Colonic mucosa (tissue), 4 donors: Measurements from ENCODE around the gene ZBTB4. TPM values are rescaled to one million over a fixed set of nuclear protein-coding genes. Genes with fewer than 3 reads are reported as not detected.

Experiments used
- DNase-seq: peaks from one replicate; pipeline ENCODE4 v3.0.0-alpha.2; 2020
- H3K27ac ChIP-seq: fragments of 200-600 bp; one replicate; pipeline ENCODE4 v1.8.0; 2021
- H3K27me3 ChIP-seq: fragments of 200-600 bp; one replicate; pipeline ENCODE4 v1.8.0; 2021
- H3K36me3 ChIP-seq: fragments of 200-600 bp; one replicate; pipeline ENCODE4 v1.8.0; 2021
- H3K4me1 ChIP-seq: fragments of 200-600 bp; one replicate; pipeline ENCODE4 v1.8.0; 2021; ENCODE audit warnings: mild to moderate bottlenecking
- H3K4me3 ChIP-seq: fragments of 200-600 bp; one replicate; pipeline ENCODE4 v1.8.0; 2021
- H3K9ac ChIP-seq, 2 donors: one replicate each; pipeline ENCODE4 v1.7.0; 2013; ENCODE audit warnings: control low read depth in 2 of 2, low read depth in 2 of 2, low read length in 2 of 2
- H3K9me3 ChIP-seq: fragments of 200-600 bp; one replicate; pipeline ENCODE4 v1.8.0; 2021
- CTCF ChIP-seq: fragments of 200-600 bp; IDR thresholded peaks from one replicate; pipeline ENCODE4 v1.8.0; 2022; ENCODE audit warnings: antibody characterized with exemption, mild to moderate bottlenecking
- intact Hi-C: fragments of 100-400 bp; cut with DNase I; formaldehyde crosslinking; loops from one replicate; pipeline ENCODE4 v1.14.1; 2022
- total RNA-seq, 2 donors: library from RNA; stranded (reverse); fragmentation: NEBNext Ultra II Directional in 1 of 2; extraction: Animal tissue kit (Norgen Biotek cat#: 25700) in 1 of 2; gene quantifications; one replicate each; pipeline ENCODE4 v1.2.1, GENCODE V29; 2021
- donor health status: healthy.
- donor health status: DM: no; HTN: no; CAD: no.
- donor health status: DM: no; HTN: no; CAD: no.

ZBTB4 gene
- total RNA-seq, 2 donors from 2014 or later = 12.9 to 26.7 TPM

- Histone ChIP-seq H3K9ac (no peak overlapping the region), H3K4me3 (no peak overlapping the region), H3K36me3 (no peaks in the 10 kb centered on the region), H3K27me3 (no peaks in the 10 kb centered on the region), H3K4me1 (no peaks in the 10 kb centered on the region), H3K9me3 (no peaks in the 10 kb centered on the region), H3K27ac (no peak overlapping the region)
- intact Hi-C loops = no loop called here
- DNase-seq = no peak
- TF ChIP-seq CTCF = no peak
Observed at GRCh38 chr17:7425756-7426155, 53.7 kb downstream of the ZBTB4 start.

- Histone ChIP-seq H3K36me3 (no peaks in the 10 kb centered on the region), H3K4me1 (no peaks in the 10 kb centered on the region), H3K27me3 (no peaks in the 10 kb centered on the region), H3K4me3 (no peak within 1 kb of the TSS), H3K9ac (no peak within 1 kb of the TSS), H3K9me3 (no peaks in the 10 kb centered on the region), H3K27ac (no peak within 1 kb of the TSS)
- no peak for TF ChIP-seq CTCF
- intact Hi-C loops = no loop called here
- no peak for DNase-seq
Observed at GRCh38 chr17:7425316-7425715, 54.1 kb downstream of the ZBTB4 start, which contains the start of gene SPEM2. Gene SPEM2 (plus strand): TSS chr17:7425616. CDS start chr17:7425689, 73 bp downstream.

- Histone ChIP-seq H3K4me3 (no peak overlapping the region), H3K9me3 (no peaks in the 10 kb centered on the region), H3K4me1 (no peaks in the 10 kb centered on the region), H3K27me3 (no peaks in the 10 kb centered on the region), H3K36me3 (no peaks in the 10 kb centered on the region), H3K27ac (no peak overlapping the region), H3K9ac (no peak overlapping the region)
- intact Hi-C loops = no loop called here
- no peak for DNase-seq
- no peak for TF ChIP-seq CTCF
Observed at GRCh38 chr17:7423679-7424078, 55.8 kb downstream of the ZBTB4 start.

- DNase-seq = no peak
- intact Hi-C loops = no loop called here
- Histone ChIP-seq H3K27me3 (no peaks in the 10 kb centered on the region), H3K4me3 (no peak overlapping the region), H3K36me3 (no peaks in the 10 kb centered on the region), H3K27ac (no peak overlapping the region), H3K9ac (no peak overlapping the region), H3K9me3 (no peaks in the 10 kb centered on the region), H3K4me1 (no peaks in the 10 kb centered on the region)
- TF ChIP-seq CTCF = no peak
Observed at GRCh38 chr17:7421186-7421585, 58.2 kb downstream of the ZBTB4 start.

GRCh38 chr17:7419819-7420610, 59.4 kb downstream of the ZBTB4 start, which contains the start of gene SPEM1:
Gene SPEM1 (plus strand): TSS chr17:7420324. CDS start chr17:7420385, 61 bp downstream.
- no peak for TF ChIP-seq CTCF
- DNase-seq = no peak

More at GRCh38 chr17:7419819-7420610, 59.4 kb downstream of the ZBTB4 start, which contains the start of gene SPEM1:
- no peaks in the 10 kb centered on the region for H3K27me3 ChIP-seq
- no peaks in the 10 kb centered on the region for H3K4me1 ChIP-seq
- no peaks in the 10 kb centered on the region for H3K9me3 ChIP-seq
- no peaks in the 10 kb centered on the region for H3K36me3 ChIP-seq
- H3K27ac ChIP-seq = no peak within 1 kb of the TSS
- no peak within 1 kb of the TSS for H3K4me3 ChIP-seq
- no peak within 1 kb of the TSS for H3K9ac ChIP-seq
- intact Hi-C loops = no loop called here
